ENCODE measurements around the gene PDE3A. TPM values are rescaled to one million over a fixed set of nuclear protein-coding genes. Genes with fewer than 3 reads are reported as not detected.

Gene PDE3A
- total RNA-seq, 1 donor from 2014 or later = 27.9 TPM

DNA sequence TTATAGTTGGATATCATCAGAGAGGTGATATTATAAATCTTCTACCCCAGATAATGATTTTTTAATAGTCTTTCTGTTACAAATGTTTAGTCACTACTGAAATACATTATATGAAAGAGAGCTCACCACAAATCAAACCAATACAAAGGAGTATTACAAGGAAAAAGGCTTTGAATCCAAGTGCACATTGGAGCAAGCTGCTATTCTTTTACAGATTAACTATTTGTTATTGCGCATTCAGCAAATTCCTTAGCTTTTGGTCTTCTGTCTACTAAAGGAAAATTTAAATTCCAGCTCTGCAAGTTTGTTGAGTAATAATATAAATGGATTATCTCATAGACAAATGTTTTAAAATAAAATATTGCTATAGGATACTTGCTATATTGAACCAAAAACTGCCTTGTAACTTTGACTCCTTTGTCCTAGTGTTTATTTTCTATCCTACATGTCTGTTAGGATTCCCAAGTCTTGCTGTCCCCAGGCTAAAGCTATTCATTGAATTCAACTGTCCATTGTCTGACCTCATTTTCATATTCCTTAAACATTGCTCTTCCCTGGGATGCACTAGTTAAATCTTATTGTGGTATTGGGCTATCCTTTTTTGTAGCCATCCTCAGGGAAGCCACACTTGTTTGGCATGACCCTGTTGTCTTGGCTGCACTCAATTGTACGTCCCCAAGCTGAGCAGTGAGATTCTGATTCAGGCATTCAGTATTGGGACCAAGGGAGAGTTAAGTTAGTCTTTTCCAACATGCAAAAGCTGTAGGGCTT, 41.5 kb downstream of the PDE3A start:
- no peaks in the 10 kb centered on the region for H3K27me3 Mint-ChIP-seq (ENCODE audit: low read depth)
- peak overlapping the region; percentile 80 for H3K27ac Mint-ChIP-seq (ENCODE audit: unreplicated experiment)
- H3K9me3 Mint-ChIP-seq (ENCODE audit: low read depth) = peaks cover 2% of the 10 kb centered on the region
- peaks cover 41% of the 10 kb centered on the region for H3K4me1 Mint-ChIP-seq (ENCODE audit: low read depth)
- DNase-seq (ENCODE audit: low spot score) = no peak
- peaks cover 2% of the 10 kb centered on the region for H3K36me3 Mint-ChIP-seq (ENCODE audit: low read depth)
- TF ChIP-seq, protein P1, sequence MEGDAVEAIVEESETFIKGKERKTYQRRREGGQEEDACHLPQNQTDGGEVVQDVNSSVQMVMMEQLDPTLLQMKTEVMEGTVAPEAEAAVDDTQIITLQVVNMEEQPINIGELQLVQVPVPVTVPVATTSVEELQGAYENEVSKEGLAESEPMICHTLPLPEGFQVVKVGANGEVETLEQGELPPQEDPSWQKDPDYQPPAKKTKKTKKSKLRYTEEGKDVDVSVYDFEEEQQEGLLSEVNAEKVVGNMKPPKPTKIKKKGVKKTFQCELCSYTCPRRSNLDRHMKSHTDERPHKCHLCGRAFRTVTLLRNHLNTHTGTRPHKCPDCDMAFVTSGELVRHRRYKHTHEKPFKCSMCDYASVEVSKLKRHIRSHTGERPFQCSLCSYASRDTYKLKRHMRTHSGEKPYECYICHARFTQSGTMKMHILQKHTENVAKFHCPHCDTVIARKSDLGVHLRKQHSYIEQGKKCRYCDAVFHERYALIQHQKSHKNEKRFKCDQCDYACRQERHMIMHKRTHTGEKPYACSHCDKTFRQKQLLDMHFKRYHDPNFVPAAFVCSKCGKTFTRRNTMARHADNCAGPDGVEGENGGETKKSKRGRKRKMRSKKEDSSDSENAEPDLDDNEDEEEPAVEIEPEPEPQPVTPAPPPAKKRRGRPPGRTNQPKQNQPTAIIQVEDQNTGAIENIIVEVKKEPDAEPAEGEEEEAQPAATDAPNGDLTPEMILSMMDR (IDR thresholded peaks at IDR 0.05) = no peak
- no peak overlapping the region for H3K4me3 Mint-ChIP-seq (ENCODE audit: unreplicated experiment)

DNA sequence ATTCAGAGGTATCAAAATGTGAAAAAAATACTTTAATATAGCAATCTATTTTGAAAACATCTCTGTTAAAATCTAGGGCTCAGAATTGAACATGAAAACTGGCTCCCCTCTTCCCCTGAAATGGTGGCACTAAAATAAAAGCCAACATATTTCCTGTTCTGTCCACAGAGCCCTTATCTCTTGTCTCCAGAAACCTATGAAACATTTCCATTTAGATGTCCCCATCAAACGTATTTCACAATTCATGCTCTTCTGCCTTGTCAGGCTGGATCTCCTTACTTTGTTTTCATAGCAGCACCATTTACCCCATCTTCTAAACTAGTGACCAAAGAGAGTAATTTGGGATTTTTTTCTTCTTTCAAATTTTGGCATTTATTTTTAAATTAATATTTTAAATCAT, 42.4 kb downstream of the PDE3A start:
- TF ChIP-seq, protein P1 (IDR thresholded peaks at IDR 0.05) = no peak
- peaks cover 2% of the 10 kb centered on the region for H3K9me3 Mint-ChIP-seq (ENCODE audit: low read depth)
- H3K4me1 Mint-ChIP-seq (ENCODE audit: low read depth) = peaks cover 42% of the 10 kb centered on the region
- no peaks in the 10 kb centered on the region for H3K27me3 Mint-ChIP-seq (ENCODE audit: low read depth)
- H3K4me3 Mint-ChIP-seq (ENCODE audit: unreplicated experiment) = no peak overlapping the region
- no peak overlapping the region for H3K27ac Mint-ChIP-seq (ENCODE audit: unreplicated experiment)
- no peaks in the 10 kb centered on the region for H3K36me3 Mint-ChIP-seq (ENCODE audit: low read depth)
- no peak for DNase-seq (ENCODE audit: low spot score)

DNA sequence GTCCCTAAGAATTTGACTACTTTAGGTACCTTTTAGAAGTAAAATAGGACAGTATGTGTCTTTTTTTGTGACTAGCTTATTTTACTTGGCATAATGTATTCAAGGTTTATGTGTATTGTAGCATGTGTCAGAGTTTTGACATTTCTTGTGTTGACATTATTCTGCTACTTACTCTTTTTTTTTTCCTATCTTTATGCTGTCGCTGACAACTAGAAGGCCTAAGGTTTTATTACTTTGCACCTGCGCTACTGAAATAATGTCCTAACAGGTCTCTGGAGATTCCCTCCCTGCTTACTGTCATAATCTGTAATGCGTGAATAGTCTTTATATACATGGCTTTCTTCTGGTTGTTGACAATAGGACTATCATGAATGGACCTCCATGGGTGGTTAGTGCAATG, 43.0 kb downstream of the PDE3A start:
- H3K9me3 Mint-ChIP-seq (ENCODE audit: low read depth) = no peaks in the 10 kb centered on the region
- H3K4me3 Mint-ChIP-seq (ENCODE audit: unreplicated experiment) = no peak overlapping the region
- H3K4me1 Mint-ChIP-seq (ENCODE audit: low read depth) = peaks cover 44% of the 10 kb centered on the region
- H3K27ac Mint-ChIP-seq (ENCODE audit: unreplicated experiment) = no peak overlapping the region
- TF ChIP-seq, protein P1 (IDR thresholded peaks at IDR 0.05) = no peak
- no peak for DNase-seq (ENCODE audit: low spot score)
- H3K27me3 Mint-ChIP-seq (ENCODE audit: low read depth) = no peaks in the 10 kb centered on the region
- H3K36me3 Mint-ChIP-seq (ENCODE audit: low read depth) = no peaks in the 10 kb centered on the region

DNA sequence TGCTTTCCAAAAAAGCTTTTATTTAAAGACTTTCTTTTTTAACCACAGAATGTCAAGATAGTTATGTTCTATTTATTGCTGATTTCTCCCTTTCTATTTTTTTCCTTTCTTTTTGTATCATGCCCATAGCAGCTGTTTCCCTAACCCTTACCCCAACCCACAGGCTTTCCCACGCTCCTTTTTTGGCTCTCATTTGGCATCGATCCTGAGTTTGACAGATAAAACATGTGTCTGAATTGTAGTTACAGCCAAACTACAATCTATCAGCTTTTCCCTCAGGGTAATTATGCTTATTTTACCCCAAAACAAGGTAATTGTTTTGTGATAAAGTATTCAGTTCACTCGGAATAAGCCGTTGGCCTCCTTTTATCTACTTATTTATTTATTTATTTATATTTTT, 46.7 kb downstream of the PDE3A start:
- peaks cover 45% of the 10 kb centered on the region for H3K4me1 Mint-ChIP-seq (ENCODE audit: low read depth)
- DNase-seq (ENCODE audit: low spot score) = no peak

GRCh38 chr12:20415641-20416040, 47.3 kb downstream of the PDE3A start:
- no peak for DNase-seq (ENCODE audit: low spot score)
- H3K27me3 Mint-ChIP-seq (ENCODE audit: low read depth) = no peaks in the 10 kb centered on the region
- no peaks in the 10 kb centered on the region for H3K36me3 Mint-ChIP-seq (ENCODE audit: low read depth)

More for the DNA sequence above, 46.7 kb downstream of the PDE3A start:
- TF ChIP-seq, protein P1 (IDR thresholded peaks at IDR 0.05) = no peak
- Mint-ChIP-seq H3K9me3 (ENCODE audit: low read depth) (no peaks in the 10 kb centered on the region), H3K4me3 (ENCODE audit: unreplicated experiment) (peak overlapping the region; percentile 31), H3K36me3 (ENCODE audit: low read depth) (no peaks in the 10 kb centered on the region), H3K27ac (ENCODE audit: unreplicated experiment) (peak overlapping the region; percentile 30), H3K27me3 (ENCODE audit: low read depth) (no peaks in the 10 kb centered on the region)

More at GRCh38 chr12:20415641-20416040, 47.3 kb downstream of the PDE3A start:
- Mint-ChIP-seq H3K27ac (ENCODE audit: unreplicated experiment) (no peak overlapping the region), H3K4me3 (ENCODE audit: unreplicated experiment) (no peak overlapping the region), H3K9me3 (ENCODE audit: low read depth) (no peaks in the 10 kb centered on the region), H3K4me1 (ENCODE audit: low read depth) (peaks cover 45% of the 10 kb centered on the region)
- TF ChIP-seq, protein P1 (IDR thresholded peaks at IDR 0.05) = no peak
